Subcutaneous adipose tissue (tissue), 4 donors: ENCODE data around the gene FUT7. TPM values are rescaled to one million over a fixed set of nuclear protein-coding genes. Genes with fewer than 3 reads are reported as not detected.

Experiments used
- total RNA-seq, 4 donors: library from RNA; depleted of rRNA; stranded (reverse); fragments of >200 nt; gene quantifications; one replicate each; pipeline ENCODE4 v1.1.0, GENCODE V29; 2016
- TF ChIP-seq, protein P1 (sequence below): fragments of 450-650 bp; IDR thresholded peaks from one replicate; pipeline ENCODE4 v1.5.1; 2016; ENCODE audit warnings: low read depth, mild to moderate bottlenecking, control low read depth, antibody characterized with exemption, moderate library complexity

FUT7 gene
- total RNA-seq, 4 donors from 2014 or later = 0.22 to 0.34 TPM; not detected in 2

DNA sequence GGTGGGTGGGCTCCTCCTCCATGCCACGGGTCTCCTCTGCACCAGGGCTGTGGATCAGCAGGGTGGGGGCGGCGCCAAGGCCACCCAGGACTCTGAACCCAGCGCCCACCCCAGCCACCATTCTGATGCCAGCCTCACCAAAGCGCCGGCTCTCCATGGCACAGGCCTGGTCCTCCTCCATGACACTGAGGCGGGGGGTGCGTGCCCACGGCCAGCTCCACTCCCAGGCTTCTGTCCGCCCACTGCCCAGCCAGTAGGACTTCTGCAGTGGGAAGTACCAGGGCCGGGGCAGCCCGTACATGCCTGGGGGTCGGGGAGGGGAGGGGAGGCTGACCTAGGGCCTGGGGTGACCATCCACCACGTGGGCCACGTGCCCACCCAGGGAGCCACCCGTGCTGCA lies 15.5 kb downstream of the FUT7 start:
- TF ChIP-seq, protein P1, sequence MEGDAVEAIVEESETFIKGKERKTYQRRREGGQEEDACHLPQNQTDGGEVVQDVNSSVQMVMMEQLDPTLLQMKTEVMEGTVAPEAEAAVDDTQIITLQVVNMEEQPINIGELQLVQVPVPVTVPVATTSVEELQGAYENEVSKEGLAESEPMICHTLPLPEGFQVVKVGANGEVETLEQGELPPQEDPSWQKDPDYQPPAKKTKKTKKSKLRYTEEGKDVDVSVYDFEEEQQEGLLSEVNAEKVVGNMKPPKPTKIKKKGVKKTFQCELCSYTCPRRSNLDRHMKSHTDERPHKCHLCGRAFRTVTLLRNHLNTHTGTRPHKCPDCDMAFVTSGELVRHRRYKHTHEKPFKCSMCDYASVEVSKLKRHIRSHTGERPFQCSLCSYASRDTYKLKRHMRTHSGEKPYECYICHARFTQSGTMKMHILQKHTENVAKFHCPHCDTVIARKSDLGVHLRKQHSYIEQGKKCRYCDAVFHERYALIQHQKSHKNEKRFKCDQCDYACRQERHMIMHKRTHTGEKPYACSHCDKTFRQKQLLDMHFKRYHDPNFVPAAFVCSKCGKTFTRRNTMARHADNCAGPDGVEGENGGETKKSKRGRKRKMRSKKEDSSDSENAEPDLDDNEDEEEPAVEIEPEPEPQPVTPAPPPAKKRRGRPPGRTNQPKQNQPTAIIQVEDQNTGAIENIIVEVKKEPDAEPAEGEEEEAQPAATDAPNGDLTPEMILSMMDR = no peak

DNA sequence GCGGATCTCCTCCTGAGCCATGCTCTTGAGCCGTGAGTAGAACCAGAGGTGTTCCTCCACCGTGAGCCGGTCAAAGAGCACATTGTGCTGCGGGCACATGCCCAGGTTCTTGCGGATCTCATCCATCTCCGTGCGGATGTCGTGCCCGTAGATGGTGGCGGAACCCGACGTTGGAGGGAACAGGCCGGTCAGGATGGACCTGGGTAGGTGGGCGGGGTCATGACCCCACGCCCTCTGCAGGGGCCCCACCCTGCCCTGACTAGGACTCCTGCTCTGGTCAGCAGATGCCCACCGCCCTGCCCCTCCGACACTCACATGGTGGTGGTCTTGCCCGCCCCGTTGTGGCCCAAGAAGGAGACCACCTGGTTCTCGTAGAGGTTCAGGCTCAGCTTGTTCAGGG lies 15.9 kb downstream of the FUT7 start:
- TF ChIP-seq, protein P1 = no peak

DNA sequence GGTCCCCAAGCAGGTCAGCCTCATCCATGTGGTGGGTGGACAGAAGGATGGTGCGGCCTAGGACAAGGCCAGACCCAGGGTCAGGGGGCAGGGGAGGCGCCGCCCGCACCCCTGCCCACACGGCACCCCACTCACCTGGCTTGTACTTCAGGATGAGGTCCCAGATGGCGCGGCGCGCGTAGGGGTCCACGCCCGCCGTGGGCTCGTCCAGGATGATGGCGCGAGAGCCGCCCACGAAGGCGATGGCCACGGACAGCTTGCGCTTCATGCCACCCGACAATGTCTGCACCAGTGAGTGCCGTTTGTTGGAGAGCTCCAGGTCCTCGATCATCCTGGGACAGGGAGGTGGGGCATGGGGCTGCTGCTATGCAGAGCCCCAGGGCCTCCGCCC lies 16.4 kb downstream of the FUT7 start:
- TF ChIP-seq, protein P1 = no peak

DNA sequence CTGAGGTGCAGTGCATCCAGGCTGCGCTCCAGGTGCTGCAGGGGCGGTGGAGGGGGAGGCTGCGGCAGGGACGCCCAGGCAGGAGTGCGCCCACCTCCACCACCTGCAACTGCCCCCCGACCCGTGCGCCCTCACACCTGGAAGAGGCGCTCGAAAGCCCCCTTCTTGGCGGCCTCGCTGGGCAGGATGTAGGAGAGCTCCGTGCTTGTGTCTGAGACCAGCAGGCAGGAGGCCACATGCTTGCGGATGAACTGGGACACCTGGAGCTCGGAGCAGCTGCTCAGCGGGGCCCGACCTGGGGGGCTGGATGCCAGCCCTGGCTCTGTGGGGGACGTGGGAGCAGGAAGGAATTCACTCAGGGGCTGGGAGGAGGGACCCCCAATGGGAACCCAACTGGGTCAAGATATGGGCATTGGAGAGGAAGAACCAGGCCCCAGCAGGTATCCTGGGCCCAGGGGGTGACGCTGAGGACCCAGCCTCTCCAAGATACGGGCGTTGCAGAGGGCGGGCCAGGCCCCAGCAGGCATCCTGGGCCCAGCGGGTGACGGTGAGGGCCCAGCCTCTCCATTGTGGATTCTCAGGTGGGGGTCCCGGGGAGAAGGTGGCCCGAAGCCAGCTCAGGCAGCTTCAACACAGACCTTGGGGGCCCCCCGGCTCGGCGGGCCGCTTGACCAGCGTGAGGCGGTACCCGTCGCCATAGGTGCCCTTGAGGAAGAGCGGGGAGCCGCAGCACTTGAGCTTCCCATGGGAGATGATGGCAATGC lies 16.9 kb downstream of the FUT7 start:
- TF ChIP-seq, protein P1 = no peak

DNA sequence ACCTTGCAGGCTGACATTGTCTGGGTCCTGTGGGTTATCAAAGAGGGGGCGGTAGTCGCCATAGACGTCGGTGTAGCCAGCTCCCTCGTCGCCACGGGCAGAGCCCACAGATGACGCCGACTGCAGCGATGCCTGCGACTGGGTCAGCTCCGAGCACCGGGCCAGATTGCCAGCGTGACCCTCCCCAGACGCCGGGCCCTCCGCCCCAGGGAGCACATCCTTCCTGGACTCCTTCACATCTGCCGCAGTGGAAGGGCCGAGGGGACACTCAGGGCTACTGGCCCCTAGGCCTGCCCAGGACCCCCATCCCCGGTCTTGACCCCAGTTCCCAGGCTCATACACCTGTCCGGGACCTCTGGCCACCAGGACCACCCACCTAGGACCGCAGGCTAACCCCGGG lies 17.7 kb downstream of the FUT7 start:
- TF ChIP-seq, protein P1 = no peak

DNA sequence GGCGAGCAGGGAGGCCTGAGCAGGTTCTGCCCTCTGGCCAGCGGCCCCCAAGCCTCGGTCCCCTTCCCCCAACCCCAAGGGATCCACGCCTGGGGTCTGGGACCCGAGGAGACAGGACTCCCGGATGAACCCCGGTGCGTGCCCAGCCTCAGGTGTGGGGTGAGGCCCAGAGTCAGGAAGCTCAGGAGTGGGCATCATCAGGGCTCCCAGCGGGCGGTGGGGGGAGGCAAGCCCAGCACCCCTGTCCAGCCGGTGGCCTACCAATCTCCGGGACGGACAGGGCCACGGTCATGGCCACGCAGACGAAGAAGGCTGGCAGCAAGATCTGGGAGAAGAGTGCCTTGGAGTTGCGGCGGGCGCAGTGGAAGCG lies 18.3 kb downstream of the FUT7 start:
- TF ChIP-seq, protein P1 = no peak

DNA sequence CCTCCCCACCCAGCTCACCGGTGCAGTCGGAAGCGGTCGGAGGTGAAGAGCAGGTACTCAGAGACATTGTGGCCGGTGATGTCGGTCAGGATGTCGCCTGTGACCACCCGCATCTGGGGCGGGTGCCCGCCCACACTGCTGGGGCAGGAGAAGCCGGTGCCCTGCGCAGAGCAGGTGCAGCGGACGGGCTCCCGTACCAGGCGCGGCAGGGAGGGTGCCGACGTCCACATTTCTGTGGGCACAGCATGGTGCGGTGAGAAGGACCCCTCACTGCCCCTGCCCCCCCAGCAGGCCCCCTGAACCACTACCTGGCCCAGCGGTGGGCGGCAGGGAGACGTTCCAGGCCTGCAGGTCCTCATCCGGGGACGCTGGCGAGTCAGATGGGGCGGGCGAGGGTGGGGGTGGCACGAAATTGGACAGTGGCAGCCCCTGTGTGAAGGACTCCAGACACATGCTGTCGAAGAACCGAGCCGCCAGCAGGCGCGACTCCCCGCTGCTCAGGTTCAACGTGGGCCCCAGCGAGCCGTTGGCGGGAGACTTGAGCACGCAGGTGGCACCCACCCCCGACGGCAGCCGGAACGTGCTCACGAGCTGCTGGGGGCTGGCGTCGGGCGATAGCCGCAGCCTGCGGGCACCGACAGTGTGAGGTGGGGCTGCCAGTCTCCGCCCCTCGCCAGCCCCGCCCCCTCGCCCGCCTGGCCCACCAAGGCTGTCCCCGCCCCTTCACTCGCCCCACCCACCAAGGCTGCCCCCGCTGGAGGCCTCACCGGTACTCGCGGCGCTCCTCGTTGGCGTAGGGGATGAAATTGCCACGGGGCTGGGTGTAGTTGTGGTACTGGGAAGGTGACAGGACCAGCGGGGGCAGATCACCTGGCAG lies 19.0 kb downstream of the FUT7 start:
- TF ChIP-seq, protein P1 = no peak
